HG03095 (cell line): ENCODE data around the gene RAB11A.
A peak's percentile ranks its signal among the peaks of the same experiment; 100 is the strongest.

ENCODE experiments used
- ATAC-seq: cut with Tn5 transposase; IDR thresholded peaks from one replicate; pipeline ENCODE4 v1.9.1; 2021; ENCODE audit warnings: moderate library complexity; ENCODE audit not compliant: unreplicated experiment

The RAB11A gene

GRCh38 chr15:65883571-65883970 is 14.3 kb downstream of the RAB11A start:
- no peak for ATAC-seq

GRCh38 chr15:65884511-65884910 is 15.2 kb downstream of the RAB11A start:
- ATAC-seq, result no peak

DNA sequence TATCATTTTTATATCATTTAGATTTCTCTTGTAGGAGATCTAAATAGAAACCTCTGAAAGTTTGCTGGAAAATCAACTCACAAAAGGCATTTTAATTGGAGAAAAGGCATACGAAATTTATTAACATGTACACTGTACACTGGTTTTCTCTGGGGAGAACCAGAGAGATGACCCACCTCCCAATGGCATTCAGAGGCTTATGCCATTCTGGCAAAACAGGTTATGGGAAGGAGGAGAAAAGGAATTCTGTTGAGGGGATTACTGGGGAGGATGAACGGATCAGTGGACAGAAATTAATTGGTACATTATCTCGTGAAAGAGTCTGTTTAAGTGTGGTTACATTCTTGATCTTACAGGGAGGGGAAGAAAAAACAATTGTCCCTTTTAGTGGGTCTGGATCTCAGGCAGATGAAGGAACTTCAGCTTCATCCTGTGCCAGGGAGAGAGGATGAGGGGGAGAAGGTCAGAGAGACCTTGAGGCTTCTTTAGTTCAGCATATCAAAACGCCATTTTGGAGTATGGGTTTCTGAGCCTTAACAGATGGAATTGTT is 16.5 kb downstream of the RAB11A start:
- ATAC-seq, result no peak

- no peak for ATAC-seq
Measured at GRCh38 chr15:65887565-65887964, 18.3 kb downstream of the RAB11A start.

GRCh38 chr15:65888981-65889380 is 19.7 kb downstream of the RAB11A start:
- no peak for ATAC-seq

DNA sequence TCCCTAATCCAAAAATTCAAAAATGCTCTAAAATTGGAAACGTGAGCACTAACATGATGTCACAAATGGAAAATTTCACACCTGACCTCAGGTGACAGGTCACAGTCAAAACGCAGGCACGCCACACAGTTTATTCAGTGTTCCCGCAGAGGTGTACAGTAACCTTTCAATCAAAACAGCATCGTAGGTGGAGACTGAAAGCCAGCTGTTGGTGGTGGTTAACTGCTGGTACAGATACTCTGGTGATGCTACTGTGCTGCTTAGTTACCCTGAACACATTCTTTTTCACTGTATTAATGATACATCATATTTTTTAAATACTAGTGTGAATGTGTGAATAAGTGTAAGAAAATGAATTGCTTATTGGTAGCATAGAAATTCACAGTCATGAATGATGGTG is 23.8 kb downstream of the RAB11A start:
- ATAC-seq, result no peak

DNA sequence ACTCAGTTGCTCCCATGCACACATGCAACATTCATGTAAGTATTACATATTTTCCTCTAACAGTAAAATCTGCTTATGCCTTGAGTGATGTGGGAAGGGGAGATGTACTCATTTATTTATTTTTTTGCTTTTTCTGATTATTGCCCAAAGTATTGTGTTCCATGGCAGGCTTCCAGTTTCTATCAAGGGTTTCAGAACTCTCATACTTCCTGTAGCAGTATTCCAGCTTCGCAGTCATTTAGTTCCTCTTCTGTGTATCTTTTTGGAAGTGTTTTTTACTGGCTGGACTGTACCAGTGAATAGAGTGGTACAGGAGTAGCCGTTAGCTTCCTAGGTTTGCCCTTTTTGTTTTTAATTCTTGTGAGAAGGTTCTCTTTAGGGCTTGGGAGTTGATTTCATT is 26.9 kb downstream of the RAB11A start:
- no peak for ATAC-seq

- no peak for ATAC-seq
Measured at GRCh38 chr15:65900488-65900887, 31.2 kb downstream of the RAB11A start.

DNA sequence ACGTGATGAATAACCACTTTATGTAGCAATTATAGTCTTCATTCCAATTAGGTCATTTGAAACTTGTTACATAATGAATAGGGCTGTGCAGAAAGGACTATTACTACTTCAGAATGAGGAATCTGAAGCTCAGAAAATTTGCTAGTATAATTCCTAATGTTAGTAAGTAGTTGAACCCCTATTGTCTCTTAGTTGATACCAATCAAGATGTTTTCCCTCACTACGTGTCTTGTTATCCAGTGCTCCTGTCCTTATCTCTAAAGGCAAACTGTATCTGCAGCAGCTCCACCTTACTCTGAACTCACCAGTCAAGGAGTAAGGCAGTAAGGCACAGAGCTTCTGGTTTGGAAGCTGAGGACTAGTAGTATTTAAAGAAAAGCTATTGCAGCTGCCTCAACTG is 32.0 kb downstream of the RAB11A start:
- ATAC-seq, result no peak

DNA sequence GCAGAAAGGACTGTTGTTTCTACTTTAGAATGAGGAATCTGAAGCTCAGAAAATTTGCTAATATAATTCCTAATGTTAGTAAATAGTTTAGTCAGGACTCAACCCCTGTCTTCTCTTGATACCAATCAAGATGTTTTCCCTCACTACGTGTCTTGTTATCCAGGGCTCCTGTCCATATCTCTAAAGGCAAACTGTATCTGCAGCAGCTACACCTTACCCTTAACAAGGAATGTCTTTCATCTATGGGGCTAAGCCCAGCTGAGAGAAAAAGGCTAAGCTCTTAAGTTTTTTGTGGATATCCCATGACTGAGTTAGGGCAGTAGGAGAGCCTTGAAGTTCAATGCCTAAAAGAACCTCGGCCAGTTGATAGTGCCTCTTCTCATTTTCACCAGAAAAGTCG is 32.5 kb downstream of the RAB11A start:
- ATAC-seq, result no peak

- peak; percentile 72 for ATAC-seq
Measured at GRCh38 chr15:65902373-65902772, 33.1 kb downstream of the RAB11A start.

DNA sequence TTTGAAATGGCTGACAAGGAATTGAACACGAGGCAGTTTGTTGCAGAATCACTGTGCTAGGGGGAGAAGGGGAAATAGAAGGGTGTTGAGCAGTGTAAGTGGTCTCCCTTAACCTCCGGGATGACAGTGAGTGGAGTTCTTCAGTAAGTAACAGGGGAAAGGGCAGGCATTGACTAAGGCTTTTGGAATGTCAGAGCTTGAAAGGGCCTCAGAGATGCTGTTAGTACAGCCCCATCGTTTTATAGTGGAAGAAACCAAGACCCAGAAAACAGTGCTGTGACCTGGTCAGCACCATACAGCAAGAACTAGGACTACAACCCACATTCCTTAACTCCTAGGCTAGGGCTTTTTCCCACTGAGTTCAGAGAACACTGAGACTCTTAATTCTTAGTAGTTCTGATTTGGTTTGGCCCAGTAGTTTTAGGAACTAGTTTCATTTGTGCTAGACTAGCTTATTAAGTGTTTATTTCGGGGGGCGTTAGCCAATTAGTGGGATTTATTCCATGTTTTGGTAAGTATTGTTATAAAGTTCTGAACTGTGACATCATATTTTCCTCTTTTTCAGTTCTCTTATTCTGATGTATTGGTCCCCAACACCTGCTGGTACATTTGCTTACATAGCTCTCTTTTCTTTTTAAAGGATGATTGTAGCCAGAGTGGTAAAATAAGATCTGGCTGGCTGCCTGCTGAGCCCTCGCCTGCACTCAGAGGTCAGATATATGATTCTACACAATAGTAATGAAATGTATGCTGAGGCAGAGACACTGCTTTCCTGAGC is 34.2 kb downstream of the RAB11A start:
- ATAC-seq, result no peak

DNA sequence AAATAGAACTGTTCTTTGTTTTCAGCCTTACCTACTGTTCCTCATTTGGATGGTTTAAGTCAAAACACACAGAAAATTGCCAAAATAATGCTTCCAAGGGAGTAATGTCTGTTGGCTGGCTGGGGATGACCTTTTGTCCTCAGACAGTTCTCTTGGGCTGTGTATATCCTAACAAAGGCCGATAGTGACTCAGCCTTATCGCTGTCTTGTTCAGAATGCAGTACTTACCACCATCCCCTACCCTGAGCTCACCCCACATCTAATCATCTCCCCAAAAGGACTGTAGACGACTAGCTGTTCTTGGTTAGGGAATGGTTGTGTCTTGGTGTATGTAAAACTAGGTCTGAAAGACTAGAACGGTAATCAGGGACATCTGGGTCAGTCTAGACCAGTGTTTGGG is 35.0 kb downstream of the RAB11A start:
- no peak for ATAC-seq

DNA sequence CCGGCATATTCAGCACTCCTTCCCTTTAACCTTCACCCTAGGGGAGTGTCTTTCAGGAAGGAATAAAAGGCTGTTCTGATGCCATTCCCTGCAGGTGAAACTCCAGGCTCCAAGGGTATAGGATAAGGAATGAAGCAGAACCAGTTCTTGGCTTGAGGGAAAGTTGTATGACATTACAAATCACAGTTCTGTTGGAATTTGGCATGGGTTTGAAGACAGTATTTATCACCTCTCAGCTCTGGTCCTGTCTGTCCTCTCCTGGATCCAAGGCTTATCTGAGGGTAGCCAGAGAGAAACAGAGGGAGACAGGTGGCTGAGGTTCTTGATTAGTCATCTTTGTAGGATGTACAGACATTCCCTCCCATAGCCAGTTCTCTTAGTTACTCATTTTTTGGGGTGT is 37.1 kb downstream of the RAB11A start:
- no peak for ATAC-seq

DNA sequence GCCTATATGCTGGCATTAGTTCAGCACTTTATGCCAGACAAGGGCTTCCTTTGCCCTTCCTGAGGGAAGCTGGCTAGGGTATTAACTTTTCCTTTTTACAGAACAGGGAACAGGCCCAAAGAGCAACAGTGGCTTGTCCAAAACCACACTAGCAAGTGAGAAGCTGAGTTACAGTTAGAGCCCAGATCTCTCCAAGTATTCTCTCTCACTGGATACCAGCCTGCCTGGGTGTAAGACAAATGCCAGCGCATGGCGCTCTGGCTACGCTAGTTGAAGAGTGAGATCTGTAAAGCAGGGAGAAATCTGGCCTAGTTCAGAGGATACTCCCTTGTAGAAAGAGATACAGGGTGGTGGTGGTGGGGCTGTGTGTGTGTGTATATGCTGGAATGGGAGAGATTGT is 38.4 kb downstream of the RAB11A start:
- no peak for ATAC-seq

GRCh38 chr15:65908876-65909275 is 39.6 kb downstream of the RAB11A start:
- no peak for ATAC-seq

GRCh38 chr15:65909831-65910230 is 40.5 kb downstream of the RAB11A start:
- no peak for ATAC-seq

DNA sequence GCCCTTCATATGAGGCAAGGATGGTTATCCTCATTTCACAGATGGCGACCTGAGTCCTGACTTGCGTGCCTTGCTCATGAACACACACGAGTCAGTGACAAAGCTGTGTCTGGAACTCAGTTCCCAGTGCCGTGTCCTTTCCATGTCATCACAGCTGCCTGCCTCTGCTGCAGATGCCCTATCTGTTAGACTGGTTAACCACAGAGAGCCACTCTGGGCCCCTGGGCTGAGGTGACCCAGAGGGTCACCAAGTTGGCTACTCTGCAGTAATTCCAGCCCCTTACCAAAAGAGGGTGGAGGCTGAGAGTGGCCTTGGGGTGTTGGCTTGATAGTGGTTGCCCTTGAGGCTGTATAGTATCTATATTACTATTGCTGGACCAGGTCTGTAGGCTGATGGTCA is 41.0 kb downstream of the RAB11A start:
- ATAC-seq, result no peak

DNA sequence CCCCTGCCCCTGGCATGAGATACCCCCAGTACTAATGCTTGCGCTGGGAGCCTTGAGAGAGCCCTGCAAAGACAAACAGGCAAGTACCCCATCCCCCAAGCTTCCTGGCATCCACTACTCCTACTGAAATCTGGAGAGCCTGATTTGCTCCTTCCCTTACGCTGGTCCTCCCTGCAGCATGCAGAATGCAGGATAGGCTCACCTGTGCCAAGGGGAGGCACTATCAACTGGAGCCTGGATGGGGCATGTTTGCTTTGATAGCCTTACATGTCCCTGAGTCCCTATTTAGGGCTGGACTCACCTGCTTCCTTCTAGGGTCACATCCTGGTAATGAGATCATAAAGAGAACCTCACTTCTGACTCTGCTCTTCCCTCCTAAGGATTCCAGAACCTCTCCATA is 42.9 kb downstream of the RAB11A start:
- ATAC-seq, result no peak

DNA sequence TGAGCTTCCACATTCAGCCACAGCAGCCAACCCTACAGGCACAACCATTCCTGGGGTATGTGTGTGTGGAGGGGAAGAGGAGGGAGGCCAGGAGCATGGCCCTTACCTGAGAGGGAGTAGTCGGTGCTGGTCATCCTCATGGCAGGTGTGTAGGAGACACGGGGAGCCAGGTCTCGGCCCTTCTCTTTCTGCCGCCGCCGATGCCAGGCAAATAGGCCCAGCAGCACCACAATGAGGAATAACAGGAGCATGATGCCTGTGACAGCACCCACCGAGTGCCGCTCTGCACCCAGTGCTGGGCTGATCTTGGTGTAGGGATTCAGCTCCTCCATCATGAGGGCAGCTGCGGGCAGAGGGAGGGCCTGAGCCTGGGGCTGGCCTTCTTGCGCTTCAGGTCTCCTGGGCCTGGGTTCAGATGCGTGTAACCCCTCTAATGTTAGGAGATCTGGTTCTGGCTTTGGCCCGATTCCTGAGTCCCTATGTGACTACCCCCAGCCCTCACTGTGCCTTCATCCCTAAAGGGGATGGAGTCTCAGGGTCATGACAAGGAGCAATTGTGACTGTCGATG is 44.4 kb downstream of the RAB11A start:
- ATAC-seq, result no peak

- no peak for ATAC-seq
Measured at GRCh38 chr15:65914386-65914785, 45.1 kb downstream of the RAB11A start.
